Esophagus muscularis mucosa (tissue), 4 donors: ENCODE measurements around the gene MYRIP. TPM values are rescaled to one million over a fixed set of nuclear protein-coding genes. Genes with fewer than 3 reads are reported as not detected.

ENCODE experiments used
- DNase-seq: peaks from one replicate; pipeline ENCODE4 v3.0.0-alpha.2; 2017; ENCODE audit errors: extremely low spot score
- H3K27ac ChIP-seq, 4 donors: fragments of 200-600 bp; sonication (generic); replicated peaks in 1 of 4; 1 replicate in 3 of 4; 2 replicates in 1 of 4; pipeline ENCODE4 v1.5.1; 2016 to 2019; ENCODE audit warnings: mild to moderate bottlenecking in 1 of 4
- H3K27me3 ChIP-seq, 4 donors: fragments of 200-600 bp; sonication (generic); one replicate each; pipeline versions ENCODE4 v1.5.1 to v1.6.0; 2016 to 2019
- H3K36me3 ChIP-seq, 4 donors: fragments of 200-600 bp; sonication (generic); one replicate each; pipeline ENCODE4 v1.5.1; 2016 to 2019
- H3K4me1 ChIP-seq, 4 donors: fragments of 200-600 bp; sonication (generic); one replicate each; pipeline ENCODE4 v1.5.1; 2016 to 2019
- H3K4me3 ChIP-seq, 4 donors: fragments of 200-600 bp; sonication (generic); 1 replicate in 2 of 4; 2 replicates in 2 of 4; pipeline ENCODE4 v1.5.1; 2016 to 2019; ENCODE audit warnings: mild to moderate bottlenecking in 4 of 4, moderate library complexity in 1 of 4
- H3K9me3 ChIP-seq, 4 donors: fragments of 200-600 bp; sonication (generic); 1 replicate in 3 of 4; 2 replicates in 1 of 4; pipeline ENCODE4 v1.5.1; 2016 to 2019
- CTCF ChIP-seq, 3 experiments: fragments of 200-600 bp in 2 of 3; fragments of 450-650 bp in 1 of 3; sonication (generic) in 2 of 3; IDR thresholded peaks; one replicate each; pipeline ENCODE4 v1.5.1; 2017 to 2019; ENCODE audit warnings: antibody characterized with exemption in 3 of 3, mild to moderate bottlenecking in 2 of 3, moderate library complexity in 1 of 3
- EP300 ChIP-seq: sonication (generic); formaldehyde crosslinking; IDR thresholded peaks from one replicate; pipeline ENCODE4 v1.6.1; 2017; ENCODE audit warnings: antibody characterized with exemption
- POLR2A ChIP-seq: fragments of 450-650 bp; IDR thresholded peaks from one replicate; pipeline ENCODE4 v1.6.1; 2017; ENCODE audit warnings: antibody characterized with exemption, moderate library complexity, mild to moderate bottlenecking, low read depth
- POLR2AphosphoS5 ChIP-seq, 2 donors: sonication (generic); formaldehyde crosslinking; IDR thresholded peaks; one replicate each; pipeline ENCODE4 v1.6.1; 2017; ENCODE audit warnings: antibody characterized with exemption in 2 of 2
- WGBS: methylation state at CpG from one replicate; pipeline ENCODE4 v1.1.5; 2018; 5-methylcytosine and 5-hydroxymethylcytosine counted together
- intact Hi-C: fragments of 100-400 bp; cut with DNase I; formaldehyde crosslinking; loops from one replicate; pipeline ENCODE4 v1.15.1; 2023
- total RNA-seq, 4 donors: library from RNA; depleted of rRNA; stranded (reverse); fragments of >200 nt; gene quantifications; one replicate each; pipeline versions ENCODE4 v1.1.0 to v1.2.1, GENCODE V29; 2016

The MYRIP gene
- total RNA-seq, 4 donors from 2014 or later: 3.3 to 7.2 (median 5.8) TPM

- Histone ChIP-seq H3K36me3 (no peaks in the 10 kb centered on the region), H3K27me3 (no peaks in the 10 kb centered on the region), H3K4me3 (no peak overlapping the region), H3K9me3 (peaks cover 0 to 6% (median 2%) of the 10 kb centered on the region in 4 donors), H3K27ac (no peak overlapping the region), H3K4me1 (no peaks in the 10 kb centered on the region)
- TF ChIP-seq CTCF (IDR thresholded peaks at IDR 0.05): no peak
- no peak for TF ChIP-seq POLR2AphosphoS5 (IDR thresholded peaks at IDR 0.05)
- TF ChIP-seq EP300: no peak
- TF ChIP-seq POLR2A: no peak
- WGBS: 89% methylated on average over 2 of the region's 2 CpGs
- intact Hi-C loops: no loop called here
- no peak for DNase-seq
These were observed 235.6 kb downstream of the MYRIP start for GRCh38 chr3:40045051-40045450.

DNA sequence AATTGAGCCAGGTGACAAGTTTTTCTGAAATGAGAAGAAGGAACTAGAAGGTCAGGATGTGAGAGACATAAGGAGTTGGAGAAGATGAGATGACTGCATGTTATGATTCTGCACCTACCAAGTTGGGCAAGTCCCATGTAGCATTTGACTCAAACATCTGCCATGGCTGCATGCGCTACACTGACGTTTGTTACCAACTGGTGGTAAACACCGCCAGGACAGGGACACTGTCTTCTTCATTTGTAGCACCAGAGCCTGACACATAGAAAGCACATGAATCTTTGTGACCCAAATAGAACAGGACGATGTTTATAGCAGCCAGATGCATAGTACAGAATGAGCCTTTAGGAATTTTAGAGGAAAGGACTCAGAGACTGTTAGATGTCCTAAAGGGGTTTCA, 236.7 kb downstream of the MYRIP start:
- Histone ChIP-seq H3K4me3 (no peak overlapping the region), H3K27me3 (no peaks in the 10 kb centered on the region), H3K9me3 (peaks cover 0 to 10% (median 4%) of the 10 kb centered on the region in 4 donors), H3K36me3 (no peaks in the 10 kb centered on the region), H3K27ac (no peak overlapping the region), H3K4me1 (no peaks in the 10 kb centered on the region)
- intact Hi-C loops: no loop called here
- TF ChIP-seq EP300 (no peak), POLR2AphosphoS5 (IDR thresholded peaks at IDR 0.05) (no peak), POLR2A (no peak), CTCF (IDR thresholded peaks at IDR 0.05) (no peak)
- WGBS: 95% methylated on average over 4 of the region's 4 CpGs
- DNase-seq: no peak

DNA sequence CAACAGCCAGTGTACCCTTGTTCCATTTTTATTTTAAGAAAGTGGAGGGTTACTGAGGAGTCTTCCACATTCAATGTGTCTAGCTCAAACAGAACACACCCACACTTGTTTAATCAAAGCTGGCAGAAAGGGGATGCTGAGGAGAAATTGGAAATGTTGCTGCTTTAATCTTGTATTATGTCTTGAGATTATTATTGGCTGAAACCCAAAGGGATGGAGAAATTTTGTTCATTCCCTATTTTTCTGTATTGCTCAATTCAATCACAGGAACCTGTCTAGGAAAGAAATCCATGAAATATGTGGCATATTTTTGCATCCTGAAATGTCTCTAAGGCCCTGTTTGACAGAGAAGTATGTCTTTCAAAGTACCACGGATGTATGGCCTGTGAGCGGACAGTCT, 238.0 kb downstream of the MYRIP start:
- no peak overlapping the region for H3K4me3 ChIP-seq

DNA sequence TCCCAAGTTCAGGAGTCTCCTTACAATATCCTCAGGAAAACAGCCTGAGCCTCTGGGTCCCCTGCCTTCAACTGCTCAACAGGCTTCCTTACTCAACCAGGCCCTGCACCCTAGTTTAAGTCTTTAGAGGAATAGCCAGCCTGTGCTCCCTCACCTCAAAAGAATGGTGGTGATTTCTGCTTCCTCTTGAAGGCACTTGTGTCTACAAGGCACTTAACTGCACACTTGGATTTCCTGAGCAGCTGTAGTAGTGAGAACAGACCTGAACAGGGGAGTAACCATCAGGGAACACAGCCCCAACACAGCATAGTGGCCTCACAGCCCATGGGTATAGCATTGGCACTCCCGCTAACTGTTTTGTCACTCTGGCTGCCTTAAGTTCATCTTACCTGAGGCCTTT, 244.3 kb downstream of the MYRIP start:
- WGBS: 93% methylated on average over 1 of the region's 1 CpG
- Histone ChIP-seq H3K27me3 (no peaks in the 10 kb centered on the region), H3K36me3 (no peaks in the 10 kb centered on the region), H3K9me3 (peaks cover 0 to 10% (median 4%) of the 10 kb centered on the region in 4 donors), H3K4me1 (no peaks in the 10 kb centered on the region), H3K4me3 (no peak overlapping the region), H3K27ac (no peak overlapping the region)
- DNase-seq: no peak
- no peak for TF ChIP-seq CTCF (IDR thresholded peaks at IDR 0.05)
- no peak for TF ChIP-seq POLR2AphosphoS5 (IDR thresholded peaks at IDR 0.05)
- no peak for TF ChIP-seq POLR2A
- no peak for TF ChIP-seq EP300
- intact Hi-C loops: no loop called here

More for the DNA sequence above, 238.0 kb downstream of the MYRIP start:
- Histone ChIP-seq H3K27ac (no peak overlapping the region), H3K27me3 (no peaks in the 10 kb centered on the region), H3K4me1 (no peaks in the 10 kb centered on the region), H3K9me3 (peaks cover 0 to 10% (median 4%) of the 10 kb centered on the region in 4 donors), H3K36me3 (no peaks in the 10 kb centered on the region)
- DNase-seq: no peak
- no peak for TF ChIP-seq POLR2A
- intact Hi-C loops: no loop called here
- WGBS: 89% methylated on average over 2 of the region's 2 CpGs

DNA sequence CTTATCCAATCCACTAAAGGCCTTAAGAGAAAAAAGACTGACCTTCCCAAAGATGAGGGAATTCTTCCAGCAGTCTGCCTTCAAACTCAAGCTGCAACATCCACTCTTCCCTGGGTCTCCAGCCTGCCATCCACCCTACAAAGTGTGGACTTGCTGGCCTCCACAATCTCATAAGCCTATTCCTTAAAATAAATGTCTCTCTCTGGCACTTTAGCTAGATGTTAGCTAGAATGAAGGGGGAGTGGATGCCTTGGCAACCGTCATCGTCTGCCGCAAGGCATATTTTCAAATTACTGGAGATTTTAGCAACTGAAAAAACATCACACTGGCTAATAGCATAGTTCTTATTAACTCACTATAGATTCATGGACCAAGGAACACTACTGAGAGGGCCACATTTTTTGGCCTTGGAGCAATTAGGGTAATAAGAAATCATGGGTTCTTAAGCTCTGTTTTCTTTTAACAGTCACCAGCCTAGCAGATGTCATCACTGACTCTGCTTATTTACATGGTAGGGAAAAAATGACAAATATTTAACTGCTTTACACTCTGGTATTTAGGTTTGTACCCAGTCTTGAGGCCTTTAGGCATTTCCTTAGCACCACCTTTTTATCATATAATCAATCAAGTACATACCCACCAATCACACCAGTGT, 245.3 kb downstream of the MYRIP start:
- Histone ChIP-seq H3K27me3 (no peaks in the 10 kb centered on the region), H3K4me3 (no peak overlapping the region), H3K36me3 (no peaks in the 10 kb centered on the region), H3K9me3 (peaks cover 0 to 10% (median 3%) of the 10 kb centered on the region in 4 donors), H3K4me1 (no peaks in the 10 kb centered on the region), H3K27ac (no peak overlapping the region)
- 86% methylated on average over 3 of the region's 3 CpGs for WGBS
- DNase-seq: no peak
- no peak for TF ChIP-seq EP300
- intact Hi-C loops: no loop called here

DNA sequence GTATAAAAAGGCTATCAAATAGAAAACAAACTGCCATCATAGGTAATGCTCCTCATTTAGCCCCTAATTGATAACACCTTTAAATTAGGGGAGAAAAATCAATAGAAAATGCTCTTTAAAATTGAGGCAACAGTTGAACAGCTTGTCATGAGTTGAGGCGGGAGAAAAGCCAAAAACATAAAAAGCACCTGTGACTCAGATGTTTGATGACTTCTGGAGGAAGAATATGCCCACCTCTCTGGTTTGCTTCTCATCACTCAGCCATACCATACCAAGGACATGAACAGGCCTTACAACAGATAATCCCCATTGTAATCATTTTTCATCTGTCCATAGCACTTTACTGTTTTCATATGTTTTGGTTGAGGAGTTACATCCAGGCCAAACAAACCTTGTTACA, 246.0 kb downstream of the MYRIP start:
- no peak overlapping the region for H3K27ac ChIP-seq
- peaks cover 0 to 3% (median 0%) of the 10 kb centered on the region in 4 donors for H3K9me3 ChIP-seq

More for the DNA sequence above, 246.0 kb downstream of the MYRIP start:
- 95% methylated on average over 1 of the region's 1 CpG for WGBS
- no peak overlapping the region for H3K4me3 ChIP-seq
- H3K36me3 ChIP-seq: no peaks in the 10 kb centered on the region
- intact Hi-C loops: no loop called here
- TF ChIP-seq EP300 (no peak), CTCF (IDR thresholded peaks at IDR 0.05) (no peak), POLR2A (no peak), POLR2AphosphoS5 (IDR thresholded peaks at IDR 0.05) (no peak)
- no peak for DNase-seq
- H3K4me1 ChIP-seq: no peaks in the 10 kb centered on the region
- no peaks in the 10 kb centered on the region for H3K27me3 ChIP-seq
